ENCODE measurements around the gene RTP5. TPM values are rescaled to one million over a fixed set of nuclear protein-coding genes. Genes with fewer than 3 reads are reported as not detected.

The RTP5 gene
- total RNA-seq, 2 donors from 2014 or later = 0.63 TPM; not detected in 1

GRCh38 chr2:241870081-241870541, 582 bp downstream of the RTP5 start:
- ATAC-seq (ENCODE audit: insufficient number of reproducible peaks, low FRiP score, low read depth) (no peak), DNase-seq (ENCODE audit: low spot score) (no peak)
- TF ChIP-seq CTCF (IDR thresholded peaks at IDR 0.05) = no peak
- H3K4me3 ChIP-seq = no peak overlapping the region
- no peak overlapping the region for H3K27ac ChIP-seq
- H3K27me3 ChIP-seq (replicated peaks; ENCODE audit: insufficient read depth) = peaks cover 10% of the 10 kb centered on the region
- H3K9me3 ChIP-seq = no peaks in the 10 kb centered on the region
- no peaks in the 10 kb centered on the region for H3K36me3 ChIP-seq
- no peaks in the 10 kb centered on the region for H3K4me1 ChIP-seq (ENCODE audit: control insufficient read depth in 1 of 2, low read depth in 2 of 2)

- Histone ChIP-seq H3K9me3 (no peaks in the 10 kb centered on the region), H3K27me3 (replicated peaks; ENCODE audit: insufficient read depth) (peaks cover 2% of the 10 kb centered on the region), H3K27ac (no peak overlapping the region), H3K4me1 (ENCODE audit: control insufficient read depth in 1 of 2, low read depth in 2 of 2) (no peaks in the 10 kb centered on the region), H3K36me3 (no peaks in the 10 kb centered on the region), H3K4me3 (no peak overlapping the region)
- no peak for ATAC-seq (ENCODE audit: insufficient number of reproducible peaks, low FRiP score, low read depth)
- no peak for TF ChIP-seq CTCF (IDR thresholded peaks at IDR 0.05)
- DNase-seq (ENCODE audit: low spot score) = no peak
These were observed 1.3 kb downstream of the RTP5 start for GRCh38 chr2:241870611-241871537.

GRCh38 chr2:241871538-241872312, 2.2 kb downstream of the RTP5 start:
- no peak overlapping the region for H3K27ac ChIP-seq
- H3K4me1 ChIP-seq (ENCODE audit: control insufficient read depth in 1 of 2, low read depth in 2 of 2) = no peaks in the 10 kb centered on the region
- no peaks in the 10 kb centered on the region for H3K27me3 ChIP-seq (replicated peaks; ENCODE audit: insufficient read depth)
- H3K36me3 ChIP-seq = no peaks in the 10 kb centered on the region
- no peak for ATAC-seq (ENCODE audit: insufficient number of reproducible peaks, low FRiP score, low read depth)
- no peak overlapping the region for H3K4me3 ChIP-seq
- TF ChIP-seq CTCF (IDR thresholded peaks at IDR 0.05) = no peak
- no peaks in the 10 kb centered on the region for H3K9me3 ChIP-seq
- no peak for DNase-seq (ENCODE audit: low spot score)

- no peaks in the 10 kb centered on the region for H3K36me3 ChIP-seq
- no peak overlapping the region for H3K27ac ChIP-seq
- ATAC-seq (ENCODE audit: insufficient number of reproducible peaks, low FRiP score, low read depth) = no peak
- no peaks in the 10 kb centered on the region for H3K9me3 ChIP-seq
- no peaks in the 10 kb centered on the region for H3K27me3 ChIP-seq (replicated peaks; ENCODE audit: insufficient read depth)
- no peak for DNase-seq (ENCODE audit: low spot score)
- no peak overlapping the region for H3K4me3 ChIP-seq
- no peak for TF ChIP-seq CTCF (IDR thresholded peaks at IDR 0.05)
- H3K4me1 ChIP-seq (ENCODE audit: control insufficient read depth in 1 of 2, low read depth in 2 of 2) = no peaks in the 10 kb centered on the region
These were observed 2.7 kb downstream of the RTP5 start for GRCh38 chr2:241872313-241872642.

- Histone ChIP-seq H3K27ac (no peak overlapping the region), H3K27me3 (replicated peaks; ENCODE audit: insufficient read depth) (no peaks in the 10 kb centered on the region), H3K4me1 (ENCODE audit: control insufficient read depth in 1 of 2, low read depth in 2 of 2) (no peaks in the 10 kb centered on the region), H3K4me3 (no peak overlapping the region), H3K9me3 (no peaks in the 10 kb centered on the region), H3K36me3 (no peaks in the 10 kb centered on the region)
- DNase-seq (ENCODE audit: low spot score) (no peak), ATAC-seq (ENCODE audit: insufficient number of reproducible peaks, low FRiP score, low read depth) (no peak)
- no peak for TF ChIP-seq CTCF (IDR thresholded peaks at IDR 0.05)
These were observed 3.7 kb downstream of the RTP5 start for GRCh38 chr2:241873081-241873802.

Measured in thoracic aorta (tissue), 2 donors.